Measurements from ENCODE around the gene SEPHS1.

DNA sequence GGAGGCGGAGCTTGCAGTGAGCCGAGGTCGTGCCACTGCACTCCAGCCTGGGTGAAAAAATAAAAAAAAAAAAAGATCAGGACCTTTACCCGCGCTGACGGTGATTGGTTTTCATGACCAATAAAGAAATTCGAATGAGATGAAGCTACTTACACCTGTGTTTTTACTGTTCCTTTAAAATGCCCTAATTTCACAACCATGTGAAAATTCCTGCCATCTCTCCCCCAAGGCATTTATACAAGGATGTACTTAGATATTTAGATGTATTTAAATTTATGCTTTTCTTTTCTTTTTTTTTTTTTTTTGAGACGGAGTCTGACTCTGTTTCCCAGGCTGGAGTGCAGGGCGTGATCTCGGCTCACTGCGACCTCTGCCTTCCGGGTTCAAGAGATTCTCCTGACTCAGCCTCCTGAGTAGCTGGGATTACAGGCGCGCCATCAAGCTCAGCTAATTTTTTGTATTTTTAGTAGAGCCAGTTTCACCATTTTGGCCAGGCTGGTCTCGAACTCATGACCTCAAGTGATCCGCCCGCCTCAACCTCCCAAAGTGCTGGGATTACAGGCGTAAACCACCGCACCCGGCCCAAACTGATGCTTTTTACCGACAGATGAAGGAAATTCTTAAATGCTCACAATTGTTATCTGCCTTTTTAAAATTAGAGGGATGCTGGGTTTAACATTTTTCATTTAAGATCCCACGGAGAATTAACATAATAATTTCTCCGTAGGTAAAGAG is 45.1 kb downstream of the SEPHS1 start:
- TF ChIP-seq ZNF274 (IDR thresholded peaks at IDR 0.05; ENCODE audit: low read depth, low read length) (no peak), YY1 (IDR thresholded peaks at IDR 0.05; ENCODE audit: insufficient read depth, insufficient read length) (no peak), SUZ12 (IDR thresholded peaks at IDR 0.05; ENCODE audit: extremely low read depth, insufficient read depth, insufficient read length) (no peak)
